ENCODE results near the gene CRADD.
"Not testable (repeated sequence)": the region's sequence is repeated elsewhere in the genome, so short reads cannot be mapped to it uniquely, and the experiment has no call there.

The CRADD gene

GRCh38 chr12:93929081-93929480 is 251.9 kb downstream of the CRADD start:
- DNase-seq (ENCODE audit: low read depth, low spot score) = not testable (repeated sequence)

GRCh38 chr12:93937812-93938211 is 260.6 kb downstream of the CRADD start:
- DNase-seq (ENCODE audit: low read depth, low spot score) = no peak

GRCh38 chr12:93938317-93938716 is 261.1 kb downstream of the CRADD start:
- no peak for DNase-seq (ENCODE audit: low read depth, low spot score)

GRCh38 chr12:93938931-93939330 is 261.8 kb downstream of the CRADD start:
- no peak for DNase-seq (ENCODE audit: low read depth, low spot score)

GRCh38 chr12:93939641-93940325 is 262.6 kb downstream of the CRADD start:
- no peak for DNase-seq (ENCODE audit: low read depth, low spot score)

GRCh38 chr12:93943780-93944179 is 266.6 kb downstream of the CRADD start:
- DNase-seq (ENCODE audit: low read depth, low spot score) = no peak

GRCh38 chr12:93944201-93944600 is 267.0 kb downstream of the CRADD start:
- DNase-seq (ENCODE audit: low read depth, low spot score) = no peak

Measured in iPS DF 19.7 (cell line).